GM19395 (cell line): Measurements from ENCODE around the gene PLA2G6.

Experiments
- ATAC-seq: cut with Tn5 transposase; IDR thresholded peaks from one replicate; pipeline ENCODE4 v1.9.1; 2021; ENCODE audit warnings: mild to moderate bottlenecking, moderate library complexity; ENCODE audit not compliant: unreplicated experiment

Gene PLA2G6

GRCh38 chr22:38181453-38182200, at the start of gene PLA2G6:
Gene PLA2G6 (minus strand): TSS chr22:38181830. CDS start chr22:38169426, 12,404 bp downstream.
- peak; percentile 83 for ATAC-seq

GRCh38 chr22:38230916-38231315, 49.3 kb upstream of the PLA2G6 start:
- no peak for ATAC-seq

- ATAC-seq: no peak
These were observed 48.6 kb upstream of the PLA2G6 start for GRCh38 chr22:38230108-38230825.

- ATAC-seq: no peak
These were observed 47.5 kb upstream of the PLA2G6 start for GRCh38 chr22:38228873-38229740.

- no peak for ATAC-seq
These were observed 46.8 kb upstream of the PLA2G6 start for GRCh38 chr22:38228326-38228872.

- no peak for ATAC-seq
These were observed 45.4 kb upstream of the PLA2G6 start for GRCh38 chr22:38226853-38227649.

GRCh38 chr22:38223289-38223960, 41.8 kb upstream of the PLA2G6 start:
- ATAC-seq: no peak

GRCh38 chr22:38222797-38223119, 41.1 kb upstream of the PLA2G6 start:
- no peak for ATAC-seq

GRCh38 chr22:38221908-38222796, 40.5 kb upstream of the PLA2G6 start:
- no peak for ATAC-seq

GRCh38 chr22:38221407-38221806, 39.8 kb upstream of the PLA2G6 start:
- ATAC-seq: no peak

- ATAC-seq: no peak
These were observed 39.2 kb upstream of the PLA2G6 start for GRCh38 chr22:38220653-38221386.

- no peak for ATAC-seq
These were observed 38.5 kb upstream of the PLA2G6 start for GRCh38 chr22:38220163-38220562.

- ATAC-seq: no peak
These were observed 38.0 kb upstream of the PLA2G6 start for GRCh38 chr22:38219632-38220031.

GRCh38 chr22:38218661-38219622, 37.3 kb upstream of the PLA2G6 start:
- ATAC-seq: no peak

GRCh38 chr22:38215156-38216038, 33.8 kb upstream of the PLA2G6 start:
- ATAC-seq: no peak
